ENCODE results near the gene OR4D2. TPM values are rescaled to one million over a fixed set of nuclear protein-coding genes. Genes with fewer than 3 reads are reported as not detected.

Gene OR4D2
- polyA plus RNA-seq, 1 donor from 2014 or later: not detected

- Histone ChIP-seq H3K27me3 (ENCODE audit: insufficient read depth, low read depth, low read length) (peaks cover 25% of the 10 kb centered on the region), H3K9ac (ENCODE audit: low read length) (no peak within 1 kb of the TSS), H3K36me3 (ENCODE audit: insufficient read depth, low read length) (no peaks in the 10 kb centered on the region), H3K4me3 (ENCODE audit: low read length) (no peak within 1 kb of the TSS), H3F3A (ENCODE audit: insufficient read depth, low read length, poor library complexity, severe bottlenecking) (no peaks in the 10 kb centered on the region), H3K4me2 (ENCODE audit: low read length) (no peak within 1 kb of the TSS), H3K79me2 (replicated peaks; ENCODE audit: insufficient read depth, low read length) (no peaks in the 10 kb centered on the region), H3K9me2 (ENCODE audit: insufficient read depth, low read length) (no peaks in the 10 kb centered on the region), H4K20me1 (ENCODE audit: insufficient read depth) (no peaks in the 10 kb centered on the region), H3K27ac (ENCODE audit: low read length) (no peak within 1 kb of the TSS), H3K9me3 (ENCODE audit: low read length) (peaks cover 4% of the 10 kb centered on the region), H2AFZ (ENCODE audit: low read depth, low read length) (no peak within 1 kb of the TSS)
- no peak for TF ChIP-seq SMC3 (conservative IDR thresholded peaks at IDR 0.05; ENCODE audit: poor library complexity)
- TF ChIP-seq, protein P1, sequence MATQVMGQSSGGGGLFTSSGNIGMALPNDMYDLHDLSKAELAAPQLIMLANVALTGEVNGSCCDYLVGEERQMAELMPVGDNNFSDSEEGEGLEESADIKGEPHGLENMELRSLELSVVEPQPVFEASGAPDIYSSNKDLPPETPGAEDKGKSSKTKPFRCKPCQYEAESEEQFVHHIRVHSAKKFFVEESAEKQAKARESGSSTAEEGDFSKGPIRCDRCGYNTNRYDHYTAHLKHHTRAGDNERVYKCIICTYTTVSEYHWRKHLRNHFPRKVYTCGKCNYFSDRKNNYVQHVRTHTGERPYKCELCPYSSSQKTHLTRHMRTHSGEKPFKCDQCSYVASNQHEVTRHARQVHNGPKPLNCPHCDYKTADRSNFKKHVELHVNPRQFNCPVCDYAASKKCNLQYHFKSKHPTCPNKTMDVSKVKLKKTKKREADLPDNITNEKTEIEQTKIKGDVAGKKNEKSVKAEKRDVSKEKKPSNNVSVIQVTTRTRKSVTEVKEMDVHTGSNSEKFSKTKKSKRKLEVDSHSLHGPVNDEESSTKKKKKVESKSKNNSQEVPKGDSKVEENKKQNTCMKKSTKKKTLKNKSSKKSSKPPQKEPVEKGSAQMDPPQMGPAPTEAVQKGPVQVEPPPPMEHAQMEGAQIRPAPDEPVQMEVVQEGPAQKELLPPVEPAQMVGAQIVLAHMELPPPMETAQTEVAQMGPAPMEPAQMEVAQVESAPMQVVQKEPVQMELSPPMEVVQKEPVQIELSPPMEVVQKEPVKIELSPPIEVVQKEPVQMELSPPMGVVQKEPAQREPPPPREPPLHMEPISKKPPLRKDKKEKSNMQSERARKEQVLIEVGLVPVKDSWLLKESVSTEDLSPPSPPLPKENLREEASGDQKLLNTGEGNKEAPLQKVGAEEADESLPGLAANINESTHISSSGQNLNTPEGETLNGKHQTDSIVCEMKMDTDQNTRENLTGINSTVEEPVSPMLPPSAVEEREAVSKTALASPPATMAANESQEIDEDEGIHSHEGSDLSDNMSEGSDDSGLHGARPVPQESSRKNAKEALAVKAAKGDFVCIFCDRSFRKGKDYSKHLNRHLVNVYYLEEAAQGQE (IDR thresholded peaks at IDR 0.05; ENCODE audit: borderline replicate concordance): no peak
- TF ChIP-seq MXI1 (conservative IDR thresholded peaks at IDR 0.05; ENCODE audit: poor library complexity, severe bottlenecking): no peak
- no peak for TF ChIP-seq POLR2AphosphoS5 (IDR thresholded peaks at IDR 0.05)
Measured at GRCh38 chr17:58147930-58148434, 18.8 kb upstream of the OR4D2 start, which contains the start of gene OR4D1. OR4D1 (plus strand) TSS chr17:58148384; CDS start chr17:58155154, 6,770 bp downstream.

GRCh38 chr17:58148609-58149008, 18.2 kb upstream of the OR4D2 start:
- H4K20me1 ChIP-seq (ENCODE audit: insufficient read depth): no peaks in the 10 kb centered on the region
- no peaks in the 10 kb centered on the region for H3K9me2 ChIP-seq (ENCODE audit: insufficient read depth, low read length)
- H3K36me3 ChIP-seq (ENCODE audit: insufficient read depth, low read length): no peaks in the 10 kb centered on the region
- TF ChIP-seq EZH2 (IDR thresholded peaks at IDR 0.05; ENCODE audit: borderline replicate concordance, insufficient read depth, low read length, poor library complexity, severe bottlenecking) (no peak), RAD21 (conservative IDR thresholded peaks at IDR 0.05) (no peak), TAF1 (IDR thresholded peaks at IDR 0.05; ENCODE audit: low read depth) (no peak), MXI1 (conservative IDR thresholded peaks at IDR 0.05; ENCODE audit: poor library complexity, severe bottlenecking) (no peak), EP300 (conservative IDR thresholded peaks at IDR 0.05; ENCODE audit: poor library complexity, severe bottlenecking) (no peak), POLR2AphosphoS5 (IDR thresholded peaks at IDR 0.05) (no peak)
- TF ChIP-seq, protein P2, sequence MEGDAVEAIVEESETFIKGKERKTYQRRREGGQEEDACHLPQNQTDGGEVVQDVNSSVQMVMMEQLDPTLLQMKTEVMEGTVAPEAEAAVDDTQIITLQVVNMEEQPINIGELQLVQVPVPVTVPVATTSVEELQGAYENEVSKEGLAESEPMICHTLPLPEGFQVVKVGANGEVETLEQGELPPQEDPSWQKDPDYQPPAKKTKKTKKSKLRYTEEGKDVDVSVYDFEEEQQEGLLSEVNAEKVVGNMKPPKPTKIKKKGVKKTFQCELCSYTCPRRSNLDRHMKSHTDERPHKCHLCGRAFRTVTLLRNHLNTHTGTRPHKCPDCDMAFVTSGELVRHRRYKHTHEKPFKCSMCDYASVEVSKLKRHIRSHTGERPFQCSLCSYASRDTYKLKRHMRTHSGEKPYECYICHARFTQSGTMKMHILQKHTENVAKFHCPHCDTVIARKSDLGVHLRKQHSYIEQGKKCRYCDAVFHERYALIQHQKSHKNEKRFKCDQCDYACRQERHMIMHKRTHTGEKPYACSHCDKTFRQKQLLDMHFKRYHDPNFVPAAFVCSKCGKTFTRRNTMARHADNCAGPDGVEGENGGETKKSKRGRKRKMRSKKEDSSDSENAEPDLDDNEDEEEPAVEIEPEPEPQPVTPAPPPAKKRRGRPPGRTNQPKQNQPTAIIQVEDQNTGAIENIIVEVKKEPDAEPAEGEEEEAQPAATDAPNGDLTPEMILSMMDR (IDR thresholded peaks at IDR 0.05; ENCODE audit: poor library complexity, severe bottlenecking): no peak
- TF ChIP-seq, protein P1 (IDR thresholded peaks at IDR 0.05; ENCODE audit: borderline replicate concordance): no peak
- H3K4me2 ChIP-seq (ENCODE audit: low read length): no peak overlapping the region
- no peak overlapping the region for H3K27ac ChIP-seq (ENCODE audit: low read length)
- no peak overlapping the region for H3K4me3 ChIP-seq (ENCODE audit: low read length)
- no peaks in the 10 kb centered on the region for H3K79me2 ChIP-seq (replicated peaks; ENCODE audit: insufficient read depth, low read length)
- H2AFZ ChIP-seq (ENCODE audit: low read depth, low read length): no peak overlapping the region
- H3K27me3 ChIP-seq (ENCODE audit: insufficient read depth, low read depth, low read length): peaks cover 31% of the 10 kb centered on the region
- H3F3A ChIP-seq (ENCODE audit: insufficient read depth, low read length, poor library complexity, severe bottlenecking): no peaks in the 10 kb centered on the region
- H3K9ac ChIP-seq (ENCODE audit: low read length): no peak overlapping the region
- H3K9me3 ChIP-seq (ENCODE audit: low read length): peaks cover 4% of the 10 kb centered on the region

All from neural cell (in vitro differentiated cells).